Osteoblast (primary cell): ENCODE measurements around the gene ADGRG3. TPM values are rescaled to one million over a fixed set of nuclear protein-coding genes. Genes with fewer than 3 reads are reported as not detected.

ENCODE experiments used
- DNase-seq: peaks from one replicate; pipeline ENCODE4 v3.0.0; 2011; ENCODE audit warnings: low spot score, mixed read lengths; ENCODE audit not compliant: insufficient read length; ENCODE audit errors: missing footprints
- H2AFZ ChIP-seq: 2 replicates; pipeline ENCODE4 v1.6.0; 2011; ENCODE audit warnings: mild to moderate bottlenecking, low read length
- H3K27ac ChIP-seq: 2 replicates; pipeline ENCODE4 v1.5.1; 2011; ENCODE audit warnings: mild to moderate bottlenecking, low read depth, low read length, moderate library complexity
- H3K27me3 ChIP-seq: 2 replicates; pipeline ENCODE4 v1.6.0; 2012; ENCODE audit warnings: mild to moderate bottlenecking, control low read depth, inconsistent platforms, low read length, moderate library complexity; ENCODE audit not compliant: insufficient read depth
- H3K36me3 ChIP-seq: 2 replicates; pipeline ENCODE4 v1.5.1; 2011; ENCODE audit warnings: mild to moderate bottlenecking, low read length, control low read depth, moderate library complexity; ENCODE audit not compliant: insufficient read depth
- H3K4me1 ChIP-seq: 2 replicates; pipeline ENCODE4 v1.5.1; 2011; ENCODE audit warnings: mild to moderate bottlenecking, low read length, control low read depth, moderate library complexity; ENCODE audit not compliant: insufficient read depth
- H3K4me2 ChIP-seq: 2 replicates; pipeline ENCODE4 v1.6.0; 2011; ENCODE audit warnings: mild to moderate bottlenecking, low read length; ENCODE audit not compliant: insufficient read depth
- H3K4me3 ChIP-seq: fragments of 200-600 bp; sonication (generic); 3 replicates; pipeline ENCODE4 v1.5.1; 2012; ENCODE audit warnings: mild to moderate bottlenecking, low read length, inconsistent platforms; ENCODE audit not compliant: insufficient read depth
- H3K79me2 ChIP-seq: 2 replicates; pipeline ENCODE4 v1.6.0; 2012; ENCODE audit warnings: mild to moderate bottlenecking, low read length, control low read depth, inconsistent platforms; ENCODE audit not compliant: insufficient read depth
- H3K9me3 ChIP-seq: 2 replicates; pipeline ENCODE4 v1.5.1; 2011; ENCODE audit warnings: low read depth, low read length, control low read depth
- H4K20me1 ChIP-seq: 2 replicates; pipeline ENCODE4 v1.6.0; 2012; ENCODE audit warnings: mild to moderate bottlenecking, low read length, control low read depth; ENCODE audit not compliant: insufficient read depth
- CTCF ChIP-seq: IDR thresholded peaks from 2 replicates; pipeline ENCODE4 v1.5.1; 2011; ENCODE audit warnings: mild to moderate bottlenecking, low read depth, low read length, moderate library complexity; ENCODE audit errors: extremely low read depth
- total RNA-seq: library from RNA; depleted of rRNA; stranded (reverse); fragments of >200 nt; gene quantifications from 2 replicates; pipeline ENCODE4 v1.2.3, GENCODE V29; 2012

ADGRG3 gene
- total RNA-seq, 1 donor: not detected

- Histone ChIP-seq H3K4me3 (no peak overlapping the region), H3K4me2 (no peak overlapping the region), H3K9me3 (no peaks in the 10 kb centered on the region), H3K36me3 (no peaks in the 10 kb centered on the region), H4K20me1 (no peaks in the 10 kb centered on the region), H3K27me3 (no peaks in the 10 kb centered on the region), H3K4me1 (no peaks in the 10 kb centered on the region), H3K27ac (no peak overlapping the region), H3K79me2 (no peaks in the 10 kb centered on the region), H2AFZ (no peak overlapping the region)
- TF ChIP-seq CTCF: no peak
- DNase-seq: no peak
Observed at GRCh38 chr16:57652695-57653471, 15.2 kb upstream of the ADGRG3 start.

- DNase-seq: no peak
- Histone ChIP-seq H3K79me2 (no peaks in the 10 kb centered on the region), H3K4me1 (no peaks in the 10 kb centered on the region), H3K4me3 (no peak overlapping the region), H3K36me3 (no peaks in the 10 kb centered on the region), H3K4me2 (no peak overlapping the region), H4K20me1 (no peaks in the 10 kb centered on the region), H3K27me3 (no peaks in the 10 kb centered on the region), H3K27ac (no peak overlapping the region), H3K9me3 (no peaks in the 10 kb centered on the region), H2AFZ (no peak overlapping the region)
- TF ChIP-seq CTCF: no peak
Observed at GRCh38 chr16:57653936-57654335, 14.2 kb upstream of the ADGRG3 start.

GRCh38 chr16:57656342-57656955 lies 11.7 kb upstream of the ADGRG3 start:
- Histone ChIP-seq H3K9me3 (no peaks in the 10 kb centered on the region), H3K4me2 (no peak overlapping the region), H3K4me1 (no peaks in the 10 kb centered on the region), H3K79me2 (no peaks in the 10 kb centered on the region), H3K4me3 (no peak overlapping the region), H3K27me3 (no peaks in the 10 kb centered on the region), H3K27ac (no peak overlapping the region), H4K20me1 (no peaks in the 10 kb centered on the region), H2AFZ (no peak overlapping the region), H3K36me3 (no peaks in the 10 kb centered on the region)
- no peak for TF ChIP-seq CTCF
- DNase-seq: no peak

- no peaks in the 10 kb centered on the region for H3K9me3 ChIP-seq
- no peaks in the 10 kb centered on the region for H3K27me3 ChIP-seq
- H3K4me3 ChIP-seq: no peak overlapping the region
- H3K79me2 ChIP-seq: no peaks in the 10 kb centered on the region
- no peak for TF ChIP-seq CTCF
- H4K20me1 ChIP-seq: no peaks in the 10 kb centered on the region
- H3K36me3 ChIP-seq: no peaks in the 10 kb centered on the region
- no peak overlapping the region for H3K4me2 ChIP-seq
- no peak overlapping the region for H3K27ac ChIP-seq
- no peaks in the 10 kb centered on the region for H3K4me1 ChIP-seq
- no peak overlapping the region for H2AFZ ChIP-seq
- no peak for DNase-seq
Observed at GRCh38 chr16:57657228-57657627, 10.9 kb upstream of the ADGRG3 start.
